ENCODE measurements around the gene PCNX1.

DNA sequence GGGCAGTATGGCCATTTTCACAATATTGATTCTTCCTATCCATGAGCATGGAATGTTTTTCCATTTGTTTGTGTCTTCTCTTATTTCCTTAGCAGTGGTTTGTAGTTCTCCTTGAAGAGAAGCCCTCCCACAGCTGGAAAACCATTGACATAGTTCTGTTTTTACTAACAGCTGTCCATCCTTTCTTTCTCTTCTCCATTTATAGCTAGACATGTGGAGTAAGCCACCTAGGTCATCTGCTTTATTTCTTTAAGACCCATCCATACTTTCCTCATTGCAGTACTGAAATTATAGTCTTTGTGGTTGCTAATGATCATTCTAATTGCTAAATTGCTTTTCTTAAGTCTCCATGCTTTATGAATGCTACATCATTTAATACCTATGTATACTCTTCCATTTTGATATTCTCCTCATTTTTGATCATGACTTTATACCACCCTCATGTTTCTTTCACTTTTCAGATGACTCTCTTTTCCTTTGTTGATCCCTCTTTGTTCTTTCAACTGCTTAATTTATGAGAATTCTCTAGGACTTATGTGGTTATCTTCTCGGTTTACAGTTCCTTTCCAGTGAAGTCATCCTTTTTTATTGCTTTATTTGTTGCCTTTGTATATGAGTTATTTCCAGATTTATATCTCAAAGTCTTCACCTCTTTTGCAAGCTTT, 114.2 kb downstream of the PCNX1 start:
- TF ChIP-seq, protein P1, sequence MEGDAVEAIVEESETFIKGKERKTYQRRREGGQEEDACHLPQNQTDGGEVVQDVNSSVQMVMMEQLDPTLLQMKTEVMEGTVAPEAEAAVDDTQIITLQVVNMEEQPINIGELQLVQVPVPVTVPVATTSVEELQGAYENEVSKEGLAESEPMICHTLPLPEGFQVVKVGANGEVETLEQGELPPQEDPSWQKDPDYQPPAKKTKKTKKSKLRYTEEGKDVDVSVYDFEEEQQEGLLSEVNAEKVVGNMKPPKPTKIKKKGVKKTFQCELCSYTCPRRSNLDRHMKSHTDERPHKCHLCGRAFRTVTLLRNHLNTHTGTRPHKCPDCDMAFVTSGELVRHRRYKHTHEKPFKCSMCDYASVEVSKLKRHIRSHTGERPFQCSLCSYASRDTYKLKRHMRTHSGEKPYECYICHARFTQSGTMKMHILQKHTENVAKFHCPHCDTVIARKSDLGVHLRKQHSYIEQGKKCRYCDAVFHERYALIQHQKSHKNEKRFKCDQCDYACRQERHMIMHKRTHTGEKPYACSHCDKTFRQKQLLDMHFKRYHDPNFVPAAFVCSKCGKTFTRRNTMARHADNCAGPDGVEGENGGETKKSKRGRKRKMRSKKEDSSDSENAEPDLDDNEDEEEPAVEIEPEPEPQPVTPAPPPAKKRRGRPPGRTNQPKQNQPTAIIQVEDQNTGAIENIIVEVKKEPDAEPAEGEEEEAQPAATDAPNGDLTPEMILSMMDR (IDR thresholded peaks at IDR 0.05), result no peak
- no peak for TF ChIP-seq POLR2A (IDR thresholded peaks at IDR 0.05)

Measured in adrenal gland (tissue), 5 donors.